ENCODE measurements around the gene COG2.
"Not testable (repeated sequence)": the region's sequence is repeated elsewhere in the genome, so short reads cannot be mapped to it uniquely, and the experiment has no call there.

The COG2 gene, protein sequence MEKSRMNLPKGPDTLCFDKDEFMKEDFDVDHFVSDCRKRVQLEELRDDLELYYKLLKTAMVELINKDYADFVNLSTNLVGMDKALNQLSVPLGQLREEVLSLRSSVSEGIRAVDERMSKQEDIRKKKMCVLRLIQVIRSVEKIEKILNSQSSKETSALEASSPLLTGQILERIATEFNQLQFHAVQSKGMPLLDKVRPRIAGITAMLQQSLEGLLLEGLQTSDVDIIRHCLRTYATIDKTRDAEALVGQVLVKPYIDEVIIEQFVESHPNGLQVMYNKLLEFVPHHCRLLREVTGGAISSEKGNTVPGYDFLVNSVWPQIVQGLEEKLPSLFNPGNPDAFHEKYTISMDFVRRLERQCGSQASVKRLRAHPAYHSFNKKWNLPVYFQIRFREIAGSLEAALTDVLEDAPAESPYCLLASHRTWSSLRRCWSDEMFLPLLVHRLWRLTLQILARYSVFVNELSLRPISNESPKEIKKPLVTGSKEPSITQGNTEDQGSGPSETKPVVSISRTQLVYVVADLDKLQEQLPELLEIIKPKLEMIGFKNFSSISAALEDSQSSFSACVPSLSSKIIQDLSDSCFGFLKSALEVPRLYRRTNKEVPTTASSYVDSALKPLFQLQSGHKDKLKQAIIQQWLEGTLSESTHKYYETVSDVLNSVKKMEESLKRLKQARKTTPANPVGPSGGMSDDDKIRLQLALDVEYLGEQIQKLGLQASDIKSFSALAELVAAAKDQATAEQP

DNA sequence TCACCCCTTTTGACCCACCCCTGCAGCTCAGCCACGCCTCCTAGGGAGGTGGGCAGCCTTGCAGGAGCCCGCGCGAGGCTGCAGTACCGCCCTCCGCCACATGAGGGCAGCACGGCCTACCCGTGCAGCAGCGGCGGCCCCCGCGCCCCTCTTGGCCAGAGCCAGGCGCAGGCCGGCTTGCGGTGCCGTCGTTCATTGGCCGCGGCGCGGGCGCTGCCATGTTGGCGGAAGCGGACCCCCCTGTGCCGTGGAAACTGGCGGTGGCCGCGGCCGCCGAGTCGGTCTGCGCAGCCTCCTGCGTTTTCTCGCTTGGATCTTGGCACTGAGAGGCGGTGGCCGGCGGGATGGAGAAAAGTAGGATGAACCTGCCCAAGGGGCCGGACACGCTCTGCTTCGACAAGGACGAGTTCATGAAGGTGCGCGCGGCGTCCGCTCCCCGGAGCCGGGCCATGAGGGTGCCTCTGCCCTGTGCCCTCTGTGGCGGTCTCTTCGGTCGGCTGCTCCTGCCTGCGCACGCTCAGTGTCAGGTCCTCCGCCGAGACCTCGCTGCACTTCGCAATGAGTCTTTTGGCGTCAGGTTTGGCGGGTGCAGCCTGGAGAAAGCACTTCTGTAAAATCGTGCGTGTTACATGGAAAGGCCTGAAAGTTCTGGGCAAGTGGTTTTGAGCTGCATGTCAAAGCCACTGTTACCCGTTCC lies at the start of gene COG2:
COG2 (plus strand) TSS at position 219 of the 697 bp plus-strand sequence; CDS start at position 345, 126 bp downstream.
- DNase-seq (ENCODE audit: low read depth) = peak; percentile 82

DNA sequence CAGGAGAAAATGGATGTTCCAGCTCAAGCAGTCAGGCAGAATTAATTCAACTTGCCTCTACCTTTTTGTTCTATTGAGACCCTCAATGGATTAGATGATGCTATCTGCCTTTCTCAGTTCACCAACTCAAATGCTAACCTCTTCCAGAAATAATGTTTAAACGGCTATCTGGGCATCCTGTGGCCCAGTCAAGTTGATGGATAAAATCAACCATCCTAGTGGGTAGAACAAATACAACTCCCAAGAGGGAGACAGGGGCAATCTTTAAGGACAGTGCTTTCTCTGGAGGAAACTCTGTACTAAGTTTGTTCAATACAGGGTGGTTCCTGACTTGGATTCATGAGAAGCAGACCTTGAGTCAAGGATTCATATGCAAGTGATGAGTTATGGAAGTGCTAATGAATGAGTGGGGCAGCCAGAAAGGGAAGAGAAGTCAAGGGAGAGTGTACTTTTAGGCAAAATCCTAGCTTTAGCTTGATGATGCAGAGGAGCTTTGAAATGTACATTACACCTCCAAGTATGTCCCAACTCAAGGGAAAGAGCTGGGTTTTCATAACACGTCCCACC lies 49.4 kb upstream of the COG2 start:
- DNase-seq (ENCODE audit: low read depth) = no peak

DNA sequence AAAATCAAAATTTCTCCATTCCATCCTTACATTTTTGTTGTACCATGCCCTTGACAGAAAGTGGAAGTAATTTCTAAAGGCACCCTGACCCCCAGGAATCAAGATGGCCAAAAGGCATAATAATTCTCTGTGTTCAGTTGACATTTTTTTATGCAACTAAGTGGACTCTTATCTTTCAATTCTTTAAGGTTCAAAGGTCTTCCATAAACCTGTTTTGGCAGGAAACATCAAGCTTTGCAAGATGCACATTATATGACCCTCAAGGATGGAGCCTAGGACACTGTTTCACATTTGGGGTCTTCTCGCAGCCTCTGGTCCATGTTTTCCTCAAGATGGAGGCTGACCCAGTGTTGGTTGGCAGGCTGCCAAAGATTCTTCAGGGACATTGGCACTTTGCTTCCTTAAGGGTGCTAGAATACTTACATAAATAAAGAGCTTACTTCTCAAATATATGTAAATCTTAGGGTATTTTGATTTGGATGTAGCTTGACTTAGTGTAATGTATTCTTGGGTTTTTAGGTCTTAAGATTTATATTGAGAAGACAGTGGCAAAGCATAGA lies 48.0 kb upstream of the COG2 start:
- no peak for DNase-seq (ENCODE audit: low read depth)

DNA sequence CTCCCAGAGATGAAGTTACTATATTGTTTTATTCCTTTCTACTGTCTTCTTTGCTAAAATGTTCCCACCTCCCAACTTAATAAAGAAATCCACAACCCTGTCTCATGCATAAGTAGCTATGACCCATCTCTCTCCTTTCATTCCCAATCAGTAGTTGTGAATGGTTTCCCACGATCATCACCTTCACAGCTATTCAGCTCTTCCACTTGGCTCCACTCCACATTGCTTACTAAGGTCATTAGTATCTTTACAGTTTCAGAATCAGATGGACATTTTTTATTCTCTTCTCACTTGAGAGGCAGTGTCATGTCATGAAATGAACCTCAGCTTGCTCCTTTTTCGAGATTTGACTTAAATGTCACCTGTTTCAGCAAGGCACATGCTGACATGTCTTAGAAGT lies 47.1 kb upstream of the COG2 start:
- DNase-seq (ENCODE audit: low read depth) = no peak

DNA sequence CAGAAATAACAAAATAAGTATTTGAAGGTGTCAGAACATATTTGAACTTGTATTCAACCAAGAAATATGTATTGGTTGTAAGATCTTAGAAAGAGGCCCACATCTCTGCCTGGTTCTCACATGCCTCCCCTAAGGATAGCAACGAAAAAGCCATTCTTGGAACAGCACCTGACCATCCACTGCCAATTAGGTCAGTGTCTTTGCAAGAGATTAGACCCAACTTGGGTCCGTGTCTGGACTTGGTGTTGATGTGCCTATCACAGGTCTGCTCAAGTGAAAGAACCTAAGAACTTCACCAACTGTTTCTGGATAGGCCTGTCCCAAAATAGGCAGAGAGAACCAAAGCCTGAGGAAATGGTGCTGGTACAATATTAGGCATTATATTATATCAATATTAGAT lies 46.0 kb upstream of the COG2 start:
- DNase-seq (ENCODE audit: low read depth) = no peak

DNA sequence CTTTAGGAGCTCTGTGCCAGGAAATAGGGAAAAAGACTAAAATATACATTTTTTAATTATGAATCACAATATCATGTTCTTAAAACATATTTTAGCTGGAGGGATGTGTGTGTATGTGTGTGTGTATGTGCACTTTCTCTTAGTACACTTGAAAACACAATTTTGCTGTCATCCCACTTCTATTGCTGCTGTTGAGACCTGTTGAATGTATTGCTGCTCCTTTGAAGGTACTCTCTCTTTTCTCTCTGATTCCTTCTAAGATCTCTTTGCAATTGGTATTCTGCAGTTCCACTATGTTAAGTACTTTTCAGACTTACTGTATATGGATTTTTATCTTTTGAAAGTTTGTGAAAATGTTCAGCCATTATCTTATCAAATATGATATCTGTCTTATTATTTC lies 43.5 kb upstream of the COG2 start:
- no peak for DNase-seq (ENCODE audit: low read depth)

DNA sequence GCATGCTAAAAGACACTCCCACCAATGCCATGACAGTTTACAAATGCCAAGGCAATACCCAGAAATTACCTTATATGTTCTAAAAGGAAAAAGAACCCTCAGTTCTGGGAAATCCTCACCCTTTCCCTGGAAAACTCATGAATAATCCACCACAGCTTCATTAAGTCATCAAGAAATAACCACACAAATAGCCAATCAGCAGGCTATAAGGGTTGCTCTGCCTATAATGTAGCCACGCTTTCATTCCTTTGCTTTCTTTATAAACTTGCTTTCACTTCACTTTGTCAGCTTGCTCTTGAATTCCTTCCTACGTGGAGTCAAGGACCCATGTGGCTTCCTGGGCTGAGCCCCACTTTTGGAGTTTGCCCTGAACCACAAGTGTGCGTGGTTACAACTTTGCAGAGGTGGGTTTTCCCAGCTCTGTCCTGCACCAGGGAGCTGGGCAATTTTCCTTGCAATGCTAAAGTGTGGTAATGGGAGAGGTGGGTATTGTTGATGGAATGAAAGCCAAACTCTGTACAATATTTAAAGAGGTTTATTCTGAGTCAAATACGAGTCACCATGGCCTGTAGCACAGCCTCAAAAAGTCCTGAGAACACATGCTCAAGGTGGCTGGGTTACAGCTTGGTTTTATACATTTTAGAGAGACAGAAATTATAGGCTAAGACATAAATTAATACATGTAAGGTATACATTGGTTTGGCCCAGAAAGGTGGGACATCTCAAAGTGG lies 42.2 kb upstream of the COG2 start:
- DNase-seq (ENCODE audit: low read depth) = no peak

DNA sequence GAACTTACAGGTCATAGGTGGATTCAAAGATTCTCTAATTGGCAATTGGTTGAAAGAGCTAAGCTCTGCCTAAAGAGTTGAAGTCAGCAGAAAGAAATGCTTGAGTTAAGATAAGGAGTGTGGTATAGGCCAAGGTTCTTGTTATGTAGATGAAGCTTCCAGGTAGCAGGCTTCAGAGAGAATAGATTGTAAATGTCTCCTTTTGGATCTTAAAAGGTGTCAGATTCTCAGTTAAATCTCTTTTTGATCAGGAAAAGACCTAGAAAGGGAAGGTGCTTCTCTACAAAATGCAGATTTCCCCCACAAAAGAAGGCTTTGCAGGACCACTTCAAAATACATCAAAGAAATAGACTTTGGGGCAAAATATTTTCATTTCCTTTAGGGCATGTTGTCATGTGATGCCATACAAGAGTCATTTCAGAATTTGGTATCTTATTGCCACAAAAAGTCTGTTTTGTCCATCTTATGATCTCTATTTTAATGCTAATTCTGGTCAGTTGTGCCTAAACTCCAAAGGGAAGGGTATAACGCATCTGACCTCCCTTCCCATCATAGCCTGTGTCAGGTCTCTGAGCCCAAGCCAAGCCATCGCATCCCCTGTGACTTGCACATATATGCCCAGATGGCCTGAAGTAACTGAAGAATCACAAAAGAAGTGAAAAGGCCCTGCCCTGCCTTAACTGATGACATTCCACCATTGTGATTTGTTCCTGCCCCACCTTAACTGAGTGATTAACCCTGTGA lies 41.5 kb upstream of the COG2 start:
- not testable (repeated sequence) for DNase-seq (ENCODE audit: low read depth)

DNA sequence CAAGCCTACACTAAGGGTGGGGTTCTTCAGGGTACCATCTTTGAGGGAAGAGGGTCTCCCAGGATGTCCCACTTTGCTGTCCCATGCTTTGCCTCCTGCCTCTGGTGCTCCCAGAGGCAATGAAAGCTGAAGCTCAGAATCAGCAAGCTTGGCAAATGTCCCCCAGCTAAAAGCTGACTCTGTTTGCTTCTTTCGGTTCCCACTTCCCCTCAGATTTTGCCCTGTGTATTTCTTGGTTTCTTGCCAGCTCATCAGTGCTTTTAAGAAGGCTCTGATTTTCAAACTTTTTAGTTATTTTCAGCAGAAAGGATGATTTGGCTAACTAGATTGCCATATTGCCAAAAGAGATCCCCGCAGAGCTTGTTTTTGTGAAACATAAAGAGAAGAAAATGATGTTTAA lies 33.1 kb upstream of the COG2 start:
- no peak for DNase-seq (ENCODE audit: low read depth)

DNA sequence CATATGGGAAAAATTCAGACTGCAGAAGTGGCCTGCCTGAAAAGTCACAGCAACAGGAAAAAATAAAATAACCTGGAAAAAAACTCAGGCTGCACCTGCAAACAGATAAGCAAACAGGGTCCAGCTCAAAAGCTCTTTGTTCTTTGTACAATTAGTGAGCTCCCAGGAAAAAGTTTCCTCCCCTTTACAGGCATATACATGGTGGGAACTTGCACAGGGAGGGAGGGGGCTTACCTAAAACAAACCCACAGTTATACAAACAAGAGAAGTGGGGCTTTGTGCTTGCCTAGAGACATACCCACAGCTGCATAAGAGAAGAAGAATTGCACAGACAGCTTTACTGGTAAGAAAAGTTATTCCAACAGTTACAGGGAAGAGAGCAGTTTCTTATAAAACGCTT lies 31.7 kb upstream of the COG2 start:
- DNase-seq (ENCODE audit: low read depth) = no peak

DNA sequence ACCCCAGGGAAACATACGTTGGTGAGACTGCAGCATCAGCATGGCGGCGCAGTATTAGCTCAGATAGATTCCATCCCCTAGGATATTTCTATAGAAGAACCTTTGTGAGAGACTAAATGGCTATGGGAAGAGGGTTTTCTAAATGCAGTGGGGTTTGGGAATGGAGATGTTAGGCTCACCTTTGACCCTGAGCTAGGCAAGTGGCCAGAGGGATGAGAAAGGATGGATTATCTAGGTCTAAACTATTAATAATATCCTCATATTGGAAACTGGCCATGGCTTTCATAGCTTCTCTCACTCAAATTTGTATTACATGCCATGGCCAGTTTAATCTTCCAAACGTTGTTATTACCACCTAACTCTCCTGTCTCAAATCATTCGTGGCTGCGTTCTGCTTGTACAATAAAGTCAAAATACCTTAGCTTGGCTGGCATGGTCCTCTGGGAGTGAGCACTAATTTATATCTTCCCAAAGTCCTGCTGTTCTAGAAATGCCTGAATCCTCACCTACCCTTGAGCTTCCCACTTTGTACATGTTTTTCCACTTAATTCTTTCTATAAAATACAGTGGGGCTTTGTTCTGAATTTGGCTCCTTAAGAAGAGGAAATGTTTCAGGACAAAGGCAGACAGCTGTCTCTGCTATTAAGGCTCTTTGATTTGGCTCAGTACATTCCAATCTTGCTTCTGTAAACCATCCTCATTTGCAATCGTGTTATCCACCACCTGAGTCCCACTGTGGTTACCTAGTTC lies 31.0 kb upstream of the COG2 start:
- no peak for DNase-seq (ENCODE audit: low read depth)

DNA sequence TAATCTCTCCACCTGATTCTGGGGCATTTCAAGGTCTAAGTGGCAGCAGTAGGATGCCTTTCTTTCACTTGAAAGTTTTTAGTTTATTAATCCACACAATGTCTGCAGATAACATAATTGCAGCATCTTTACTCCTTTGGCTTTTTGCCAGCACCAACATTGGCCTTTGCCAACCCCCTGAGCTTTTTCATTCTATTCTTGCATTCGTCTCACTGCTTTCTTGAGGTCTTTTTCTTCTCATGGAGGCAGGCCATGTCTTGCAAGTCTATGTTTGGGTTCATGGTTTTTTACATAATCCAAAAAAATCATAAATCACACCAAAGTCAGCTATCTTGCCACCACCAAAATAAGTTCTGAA lies 30.4 kb upstream of the COG2 start:
- no peak for DNase-seq (ENCODE audit: low read depth)

DNA sequence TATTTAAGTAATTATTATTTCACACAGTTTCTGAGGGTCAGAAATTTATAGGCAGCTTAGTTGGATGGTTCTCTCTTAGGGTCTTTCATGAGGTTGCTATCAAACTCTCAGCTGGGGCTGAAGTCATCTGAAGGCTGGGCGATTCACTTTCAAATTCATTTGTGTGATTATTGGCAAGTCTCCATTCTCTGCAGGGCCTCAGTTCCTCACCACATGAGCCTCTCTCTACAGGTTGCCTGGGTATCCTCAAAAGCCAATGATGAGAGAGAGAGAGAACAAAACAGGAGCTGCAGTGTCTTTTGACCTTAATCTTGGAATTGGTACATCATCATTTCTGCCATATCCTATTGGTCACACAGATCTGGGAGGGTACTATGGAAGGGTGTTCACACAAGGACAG lies 29.6 kb upstream of the COG2 start:
- DNase-seq (ENCODE audit: low read depth) = no peak

DNA sequence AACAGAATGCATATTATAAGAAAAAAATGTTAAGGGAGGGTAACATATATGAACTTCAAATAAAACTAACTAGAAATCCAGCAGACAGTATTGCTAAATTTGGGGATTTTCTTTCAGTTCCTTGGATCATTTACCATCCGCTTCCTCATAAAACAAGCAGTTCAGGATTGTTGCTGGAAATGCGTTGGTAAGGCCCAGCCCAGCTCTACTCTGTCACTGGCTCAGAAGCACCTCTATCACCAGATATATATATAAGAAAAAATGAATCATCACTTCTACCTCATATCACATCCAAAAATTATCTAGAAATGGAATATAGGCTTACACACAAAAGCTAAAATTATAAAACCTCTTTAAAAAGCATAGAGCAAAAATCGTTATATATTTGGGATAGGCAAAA lies 28.2 kb upstream of the COG2 start:
- DNase-seq (ENCODE audit: low read depth) = no peak

DNA sequence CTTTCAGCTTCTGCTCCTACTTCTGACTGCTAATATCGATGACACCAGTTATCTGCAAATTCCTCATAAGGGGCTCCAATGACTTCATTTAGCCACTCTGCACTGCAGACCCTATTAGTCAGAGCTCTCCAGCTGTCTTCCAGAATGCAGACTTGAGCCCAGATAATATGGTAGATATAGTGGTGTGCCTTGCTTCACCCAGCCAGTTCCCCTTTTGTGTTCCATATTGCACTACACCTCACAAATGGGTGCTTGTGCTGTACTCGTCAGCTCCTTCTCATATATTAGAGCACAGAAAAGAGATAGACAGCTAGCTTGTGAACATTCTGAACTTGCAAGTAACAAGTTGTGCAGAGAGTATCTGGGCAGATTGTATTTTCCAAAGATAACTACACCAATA lies 23.7 kb upstream of the COG2 start:
- DNase-seq (ENCODE audit: low read depth) = no peak

DNA sequence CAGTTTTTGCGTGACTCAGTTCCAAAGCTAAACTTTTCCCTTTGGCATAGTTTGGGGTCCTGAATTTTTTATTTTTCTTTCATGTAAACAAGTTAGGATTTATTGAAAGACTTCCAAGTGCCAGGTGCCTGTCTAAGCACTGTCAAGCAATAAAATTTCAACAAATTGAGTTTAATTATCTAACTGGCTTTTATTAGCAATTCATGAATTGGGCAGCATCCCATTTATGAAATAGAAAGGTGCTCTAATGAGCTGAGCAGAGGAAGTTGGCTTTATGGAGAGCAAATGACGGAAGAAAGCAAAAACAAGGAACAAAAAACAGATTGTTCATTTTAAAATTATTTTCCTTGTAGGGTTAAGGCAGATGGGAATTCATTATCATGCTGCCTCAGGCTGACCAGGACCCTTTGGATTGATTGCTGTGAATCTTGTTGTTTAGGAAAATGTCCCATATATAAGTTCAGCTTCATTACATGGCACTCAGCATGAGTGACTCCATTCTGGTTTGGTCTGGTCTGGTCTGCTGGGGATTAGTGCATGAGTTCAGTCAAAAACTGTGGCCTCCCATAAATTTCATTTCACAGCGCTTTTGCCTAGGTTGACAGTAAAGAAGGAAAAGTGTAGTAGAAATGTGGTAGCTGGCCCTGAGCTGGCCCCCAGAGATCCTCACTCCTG lies 21.5 kb upstream of the COG2 start:
- DNase-seq (ENCODE audit: low read depth) = no peak

DNA sequence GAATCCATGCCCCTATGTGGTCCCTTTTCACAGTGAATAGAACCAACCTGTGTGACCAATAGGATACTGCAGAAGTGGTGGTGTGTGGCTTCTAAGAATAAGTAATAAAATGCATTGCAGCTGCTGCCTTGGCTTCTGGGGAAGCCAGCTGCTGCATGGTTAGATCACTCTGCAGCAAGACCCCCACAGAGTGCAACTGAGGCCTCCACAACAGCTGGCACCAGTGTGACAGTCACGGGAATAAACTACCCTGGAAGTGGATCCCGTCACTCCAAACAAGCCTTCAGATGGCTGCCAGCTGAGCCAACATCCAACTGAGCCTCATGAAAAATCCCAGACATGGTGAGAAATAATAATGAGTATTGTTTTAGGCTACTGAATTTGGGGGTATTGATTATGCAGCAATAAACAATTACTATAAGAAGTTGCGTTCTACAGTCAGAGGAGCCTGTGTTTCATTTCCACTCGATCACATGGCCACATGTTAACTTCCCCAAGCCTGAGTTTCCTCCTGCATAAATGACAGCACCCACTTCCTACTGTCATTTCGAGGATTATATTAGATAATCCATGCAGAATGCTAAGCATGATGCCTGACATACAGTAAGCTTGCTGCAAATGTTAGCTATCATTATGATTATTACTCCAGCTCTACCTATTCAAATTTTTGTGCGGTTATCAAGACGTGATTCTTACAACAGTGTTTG lies 20.8 kb upstream of the COG2 start:
- no peak for DNase-seq (ENCODE audit: low read depth)

DNA sequence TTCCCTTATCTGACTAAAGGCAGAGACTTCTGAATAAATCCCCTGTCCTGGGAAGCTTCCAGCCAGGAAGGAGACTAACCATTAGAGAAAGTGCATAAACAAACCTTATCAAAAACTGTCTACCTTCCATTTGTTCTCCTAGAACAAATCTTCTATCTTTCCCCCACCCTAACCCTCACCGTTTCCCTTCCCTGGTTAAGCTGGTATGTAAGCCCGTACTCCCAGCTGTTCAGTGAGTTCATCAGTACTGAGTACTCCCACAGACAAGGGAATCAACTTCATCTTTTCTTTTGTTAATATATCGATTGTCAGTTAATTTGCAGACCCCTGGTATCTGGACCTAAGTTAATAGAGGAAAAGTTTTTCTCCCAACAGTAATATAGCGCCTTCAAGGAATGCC lies 20.1 kb upstream of the COG2 start:
- no peak for DNase-seq (ENCODE audit: low read depth)

DNA sequence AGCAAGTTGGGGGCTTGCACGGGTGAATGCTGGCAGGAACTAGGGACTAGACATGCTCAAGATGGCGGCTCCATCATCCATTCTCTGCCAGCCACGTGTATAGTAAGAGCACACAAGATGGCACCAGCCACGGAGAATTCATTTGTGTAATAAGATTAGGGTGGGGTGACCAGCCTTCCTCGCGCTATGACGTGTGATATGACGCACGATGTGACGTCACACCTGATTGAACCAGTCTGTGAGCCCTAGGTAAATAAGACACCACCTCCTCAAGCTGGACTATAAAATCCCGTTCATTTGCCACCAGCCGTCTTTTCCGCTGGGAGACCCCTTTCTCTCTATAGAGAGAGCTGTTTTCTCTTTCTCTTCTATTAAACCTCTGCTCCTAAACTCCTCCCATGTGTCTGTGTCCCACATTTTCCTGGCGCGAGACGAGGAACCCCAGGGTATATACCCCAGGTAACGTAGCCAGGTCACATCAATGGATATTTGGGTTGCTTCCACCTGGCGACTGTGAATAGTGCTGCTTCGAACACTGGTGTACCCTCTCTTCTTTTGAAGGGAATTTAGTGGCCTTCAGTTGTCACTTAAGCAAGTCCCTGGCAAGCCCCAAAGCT lies 18.1 kb upstream of the COG2 start:
- DNase-seq (ENCODE audit: low read depth) = no peak

Data from stromal cell of bone marrow (primary cell).